Brain microvascular endothelial cell (primary cell): Measurements from ENCODE around the gene R3HCC1L.

Experiments used
- DNase-seq: peaks from one replicate; pipeline ENCODE4 v3.0.0-alpha.2; 2020
- H3K27ac ChIP-seq: fragments of 250-450 bp; sonication (Bioruptor Pico); 2 replicates; pipeline ENCODE4 v1.5.1; 2020; ENCODE audit warnings: mild to moderate bottlenecking, moderate library complexity
- H3K27me3 ChIP-seq: fragments of 250-450 bp; sonication (Bioruptor Pico); replicated peaks from 2 replicates; pipeline ENCODE4 v1.5.1; 2020; ENCODE audit warnings: mild to moderate bottlenecking
- H3K36me3 ChIP-seq: fragments of 250-450 bp; sonication (Bioruptor Pico); replicated peaks from 2 replicates; pipeline ENCODE4 v1.5.1; 2020; ENCODE audit warnings: mild to moderate bottlenecking
- H3K4me3 ChIP-seq: 2 replicates; pipeline ENCODE4 v1.5.1; 2011; ENCODE audit warnings: low read depth, mild to moderate bottlenecking, control low read depth, low read length, moderate library complexity
- in situ Hi-C: cut with HindIII; loops from 2 replicates; pipeline ENCODE4 v1.10.0; 2017; ENCODE audit warnings: low sequenced_read_pairs, low pct_ligation_motif_present
- TF ChIP-seq, protein P1 (sequence below): IDR thresholded peaks from 2 replicates; pipeline ENCODE4 v1.5.1; 2011; ENCODE audit warnings: low read depth, mild to moderate bottlenecking, moderate library complexity, low read length, control low read depth, inconsistent platforms; ENCODE audit errors: missing control alignments

The R3HCC1L gene

DNA sequence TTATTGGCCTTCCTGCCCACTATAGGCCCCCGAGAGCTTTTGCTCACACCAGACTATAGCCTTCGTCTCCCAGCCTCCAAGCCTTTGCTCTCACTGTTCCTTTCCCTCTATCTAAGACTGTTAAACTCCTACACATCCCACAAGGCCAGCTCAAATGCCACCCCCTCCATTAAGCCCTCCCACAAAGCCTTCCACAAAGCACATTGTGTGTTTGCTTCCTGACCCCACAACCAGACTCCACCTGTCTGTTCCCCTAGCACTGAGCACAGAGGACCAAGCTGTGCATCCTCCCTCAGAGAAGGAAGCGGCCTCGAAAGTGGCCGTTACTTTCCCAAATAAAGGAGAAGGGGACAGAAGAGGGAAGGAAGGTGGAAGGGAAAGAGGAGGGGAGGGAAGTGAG lies 132.2 kb downstream of the R3HCC1L start:
- H3K4me3 ChIP-seq: no peak overlapping the region
- H3K27me3 ChIP-seq: no peaks in the 10 kb centered on the region
- no peak for DNase-seq
- no peaks in the 10 kb centered on the region for H3K36me3 ChIP-seq
- H3K27ac ChIP-seq: no peak overlapping the region
- in situ Hi-C loops: no loop called here
- TF ChIP-seq, protein P1, sequence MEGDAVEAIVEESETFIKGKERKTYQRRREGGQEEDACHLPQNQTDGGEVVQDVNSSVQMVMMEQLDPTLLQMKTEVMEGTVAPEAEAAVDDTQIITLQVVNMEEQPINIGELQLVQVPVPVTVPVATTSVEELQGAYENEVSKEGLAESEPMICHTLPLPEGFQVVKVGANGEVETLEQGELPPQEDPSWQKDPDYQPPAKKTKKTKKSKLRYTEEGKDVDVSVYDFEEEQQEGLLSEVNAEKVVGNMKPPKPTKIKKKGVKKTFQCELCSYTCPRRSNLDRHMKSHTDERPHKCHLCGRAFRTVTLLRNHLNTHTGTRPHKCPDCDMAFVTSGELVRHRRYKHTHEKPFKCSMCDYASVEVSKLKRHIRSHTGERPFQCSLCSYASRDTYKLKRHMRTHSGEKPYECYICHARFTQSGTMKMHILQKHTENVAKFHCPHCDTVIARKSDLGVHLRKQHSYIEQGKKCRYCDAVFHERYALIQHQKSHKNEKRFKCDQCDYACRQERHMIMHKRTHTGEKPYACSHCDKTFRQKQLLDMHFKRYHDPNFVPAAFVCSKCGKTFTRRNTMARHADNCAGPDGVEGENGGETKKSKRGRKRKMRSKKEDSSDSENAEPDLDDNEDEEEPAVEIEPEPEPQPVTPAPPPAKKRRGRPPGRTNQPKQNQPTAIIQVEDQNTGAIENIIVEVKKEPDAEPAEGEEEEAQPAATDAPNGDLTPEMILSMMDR: no peak

DNA sequence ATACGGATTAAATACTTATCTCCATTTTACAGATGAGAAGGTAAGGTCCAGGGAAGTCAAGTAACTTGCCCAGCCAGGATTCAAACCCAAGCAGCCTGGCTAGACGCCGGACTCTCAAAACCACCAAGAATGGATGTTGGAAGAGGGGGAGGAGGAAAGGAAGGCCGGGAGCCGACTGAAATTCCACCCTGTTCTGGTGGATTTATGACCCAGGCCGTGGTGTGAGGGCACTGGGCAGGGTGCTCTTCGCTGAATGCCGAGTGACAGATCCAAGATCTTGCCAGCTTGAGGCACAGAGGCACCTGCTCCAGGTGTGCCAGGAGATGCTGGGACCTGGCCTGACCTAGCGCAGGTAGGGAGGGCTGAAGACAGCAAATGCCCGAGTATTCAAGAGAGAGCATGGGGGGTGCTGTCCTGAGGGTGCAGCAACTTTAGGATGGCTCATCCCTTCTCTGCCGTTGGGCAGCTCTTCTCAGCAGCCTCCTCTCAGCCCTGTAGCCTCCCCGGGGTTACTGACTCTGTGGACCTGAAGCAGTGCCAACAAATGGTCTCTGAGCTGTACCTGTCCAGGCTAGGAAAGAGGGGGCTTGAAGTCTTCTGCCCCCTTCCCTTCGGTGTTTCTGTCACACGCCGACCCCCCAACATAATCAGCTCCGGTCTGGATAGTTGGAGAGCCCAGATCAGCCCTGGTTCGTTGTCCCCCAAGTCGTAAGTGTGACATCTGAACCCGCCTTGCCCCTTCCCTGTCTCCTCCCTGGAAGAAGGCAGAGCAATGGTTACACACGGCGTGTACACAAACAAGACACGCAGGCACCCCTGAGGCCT lies 132.8 kb downstream of the R3HCC1L start:
- Histone ChIP-seq H3K27me3 (no peaks in the 10 kb centered on the region), H3K4me3 (peak overlapping the region; percentile 46), H3K36me3 (no peaks in the 10 kb centered on the region), H3K27ac (no peak overlapping the region)
- in situ Hi-C loops: no loop called here
- TF ChIP-seq, protein P1: no peak
- no peak for DNase-seq

DNA sequence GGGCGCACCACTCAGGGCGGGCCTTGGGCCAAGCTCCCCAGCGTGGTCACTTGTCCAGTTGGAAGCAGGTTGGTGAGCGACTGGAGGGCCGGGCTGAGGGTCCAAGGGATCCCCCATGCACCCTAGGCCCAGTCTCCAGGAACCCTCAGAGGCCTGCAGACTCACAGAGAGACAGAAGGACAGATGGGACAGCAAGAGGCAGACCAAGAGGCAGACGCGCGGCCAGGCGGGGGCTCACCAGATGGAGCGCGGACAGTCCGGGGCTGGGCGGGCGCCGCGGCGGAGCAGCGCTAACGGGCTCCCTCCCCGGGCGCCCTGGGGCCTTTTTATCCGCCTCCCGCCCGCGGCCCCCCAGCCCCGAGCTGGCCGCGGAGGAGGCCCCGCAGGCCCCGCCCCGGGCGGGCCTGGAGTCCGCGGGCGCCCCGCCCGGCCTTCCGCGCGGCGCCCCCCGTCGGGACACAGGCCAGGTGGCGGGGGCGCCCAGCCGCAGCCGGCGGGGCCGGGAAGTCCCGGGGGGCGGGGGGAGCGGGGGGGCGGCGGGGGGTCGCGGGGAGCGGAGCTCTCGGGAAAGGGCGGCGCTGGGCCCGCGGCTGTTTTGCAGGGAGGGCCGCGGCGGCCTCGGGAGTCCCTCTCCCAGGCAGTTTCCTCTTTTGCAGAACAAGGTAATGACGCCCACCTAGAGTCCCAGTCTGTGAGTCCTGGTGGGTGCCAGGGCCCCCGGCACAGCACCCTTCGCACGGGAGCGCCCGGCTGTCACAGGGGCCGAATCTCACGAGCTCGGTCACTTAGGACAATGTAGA lies 133.6 kb downstream of the R3HCC1L start, which contains the start of gene LOXL4:
Gene LOXL4, minus strand, starts transcription at position 301 of the 800 bp plus-strand sequence. CDS start 5,175 bp downstream, outside the sequence.
- no peaks in the 10 kb centered on the region for H3K27me3 ChIP-seq
- H3K27ac ChIP-seq: no peak within 1 kb of the TSS
- no peaks in the 10 kb centered on the region for H3K36me3 ChIP-seq
- in situ Hi-C loops: no loop called here
- TF ChIP-seq, protein P1: no peak
- DNase-seq: no peak
- H3K4me3 ChIP-seq: peak within 1 kb of the TSS; percentile 57

DNA sequence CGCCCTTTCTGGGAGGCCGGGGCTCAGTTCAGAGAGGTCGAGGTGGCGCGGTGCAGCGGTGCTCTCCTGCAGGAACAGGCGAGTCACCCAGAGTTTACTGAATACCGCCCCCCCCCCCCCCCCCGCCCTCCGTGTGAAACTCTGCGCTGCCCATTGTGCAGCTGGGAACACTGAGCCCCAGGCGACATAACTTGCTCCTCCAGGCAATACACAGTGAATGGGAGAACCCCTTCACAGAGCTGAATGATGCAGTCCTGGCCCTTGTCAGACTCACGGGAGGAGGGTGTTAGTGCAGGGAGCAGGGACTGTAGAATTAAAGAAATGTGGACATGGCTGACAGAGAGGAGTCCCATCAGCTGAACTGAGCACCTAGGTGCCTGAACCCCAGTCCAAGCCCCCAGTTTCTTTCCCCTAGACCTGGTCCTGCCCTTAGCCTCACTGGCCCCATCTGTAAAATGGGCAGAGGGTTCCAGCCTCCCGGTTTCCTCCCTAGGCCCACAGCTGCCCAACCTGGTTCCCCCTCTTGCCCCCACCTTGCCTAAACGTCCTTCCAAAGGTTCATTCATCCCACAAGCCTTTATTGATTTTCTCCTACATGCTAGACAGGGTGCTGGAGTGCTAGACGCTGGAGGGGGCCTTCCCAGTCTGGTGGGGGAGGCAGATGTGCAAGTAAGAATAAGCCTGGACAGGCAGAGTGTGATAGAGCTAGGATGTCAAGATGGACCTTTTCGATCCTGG lies 134.4 kb downstream of the R3HCC1L start:
- H3K36me3 ChIP-seq: no peaks in the 10 kb centered on the region
- peak overlapping the region; percentile 57 for H3K4me3 ChIP-seq
- H3K27me3 ChIP-seq: no peaks in the 10 kb centered on the region
- TF ChIP-seq, protein P1: no peak
- no peak for DNase-seq
- H3K27ac ChIP-seq: no peak overlapping the region
- in situ Hi-C loops: no loop called here

DNA sequence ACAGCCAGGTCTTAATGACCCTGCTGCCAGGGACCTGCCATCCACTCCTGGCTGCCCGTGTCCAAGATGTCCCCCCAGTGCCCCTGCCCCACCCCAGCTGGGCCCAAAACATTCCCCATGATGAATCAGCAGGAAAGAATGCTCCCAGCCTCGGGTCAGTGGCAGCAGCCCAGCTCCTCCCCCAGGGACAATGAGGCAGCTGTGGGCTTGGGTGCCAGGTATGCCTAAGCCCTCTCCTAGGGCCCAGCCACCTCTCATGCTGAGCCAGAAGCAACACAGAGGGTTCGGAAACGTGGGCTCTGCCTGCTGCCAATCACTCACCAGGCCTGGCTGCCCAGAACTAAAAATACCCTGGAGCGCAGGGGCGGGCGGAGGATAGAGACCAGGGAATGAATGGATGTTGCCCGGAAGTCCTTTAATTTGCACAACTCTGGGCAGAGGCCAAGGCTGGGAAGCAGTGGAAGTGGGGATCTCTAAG lies 135.0 kb downstream of the R3HCC1L start:
- DNase-seq: peak; percentile 70
- TF ChIP-seq, protein P1: no peak
- H3K27me3 ChIP-seq: no peaks in the 10 kb centered on the region
- in situ Hi-C loops: no loop called here
- H3K4me3 ChIP-seq: no peak overlapping the region
- H3K36me3 ChIP-seq: no peaks in the 10 kb centered on the region
- no peak overlapping the region for H3K27ac ChIP-seq
